ENCODE measurements around the gene GFRA1.

Gene GFRA1

GRCh38 chr10:116240157-116240950, 32.7 kb downstream of the GFRA1 start:
- no peaks in the 10 kb centered on the region for H3K79me2 ChIP-seq
- no peak overlapping the region for H3K27ac ChIP-seq
- H3K9ac ChIP-seq = no peak overlapping the region
- no peaks in the 10 kb centered on the region for H3K9me3 ChIP-seq (ENCODE audit: control insufficient read depth, low read length)
- no peaks in the 10 kb centered on the region for H3K27me3 ChIP-seq (ENCODE audit: control insufficient read depth, insufficient read depth, low read length)
- H2AFZ ChIP-seq = no peak overlapping the region
- H3K4me1 ChIP-seq = no peaks in the 10 kb centered on the region
- H3K4me3 ChIP-seq (ENCODE audit: low read depth, low read length) = no peak overlapping the region
- TF ChIP-seq CTCF (IDR thresholded peaks at IDR 0.05) = no peak
- H3K36me3 ChIP-seq (ENCODE audit: control insufficient read depth, insufficient read depth, low read length) = no peaks in the 10 kb centered on the region
- H3K4me2 ChIP-seq (ENCODE audit: low read length) = no peak overlapping the region

- Histone ChIP-seq H3K9me3 (ENCODE audit: control insufficient read depth, low read length) (no peaks in the 10 kb centered on the region), H3K36me3 (ENCODE audit: control insufficient read depth, insufficient read depth, low read length) (no peaks in the 10 kb centered on the region), H3K27ac (no peak overlapping the region), H2AFZ (no peak overlapping the region), H3K4me3 (ENCODE audit: low read depth, low read length) (no peak overlapping the region), H3K4me2 (ENCODE audit: low read length) (no peak overlapping the region), H3K79me2 (no peaks in the 10 kb centered on the region), H3K27me3 (ENCODE audit: control insufficient read depth, insufficient read depth, low read length) (no peaks in the 10 kb centered on the region), H3K4me1 (no peaks in the 10 kb centered on the region), H3K9ac (no peak overlapping the region)
- TF ChIP-seq CTCF (IDR thresholded peaks at IDR 0.05) = no peak
Observed at GRCh38 chr10:116239229-116239628, 33.8 kb downstream of the GFRA1 start.

GRCh38 chr10:116237970-116238369, 35.0 kb downstream of the GFRA1 start:
- Histone ChIP-seq H3K79me2 (no peaks in the 10 kb centered on the region), H3K4me1 (no peaks in the 10 kb centered on the region), H2AFZ (no peak overlapping the region), H3K9ac (no peak overlapping the region), H3K27ac (no peak overlapping the region), H3K4me3 (ENCODE audit: low read depth, low read length) (no peak overlapping the region), H3K4me2 (ENCODE audit: low read length) (no peak overlapping the region), H3K27me3 (ENCODE audit: control insufficient read depth, insufficient read depth, low read length) (no peaks in the 10 kb centered on the region), H3K36me3 (ENCODE audit: control insufficient read depth, insufficient read depth, low read length) (no peaks in the 10 kb centered on the region), H3K9me3 (ENCODE audit: control insufficient read depth, low read length) (no peaks in the 10 kb centered on the region)
- no peak for TF ChIP-seq CTCF (IDR thresholded peaks at IDR 0.05)

DNA sequence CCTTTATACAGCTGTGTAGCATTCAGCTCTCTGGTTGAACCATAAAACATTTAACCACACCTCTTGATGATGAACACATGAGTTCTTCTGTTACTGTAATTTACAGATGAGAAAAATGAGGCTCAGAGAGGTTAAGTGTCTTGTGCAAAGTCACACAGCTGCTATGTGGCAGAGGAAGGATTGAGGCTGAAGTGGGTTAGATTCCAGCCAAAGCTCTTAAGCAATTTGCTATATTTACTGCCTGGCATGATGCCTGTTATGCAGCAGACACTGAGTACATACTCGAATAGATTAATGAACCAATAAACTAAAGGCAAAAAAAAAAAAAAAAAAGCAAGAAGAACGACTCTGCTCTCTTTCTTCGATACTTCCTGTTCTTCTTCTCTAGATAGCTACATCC, 35.7 kb downstream of the GFRA1 start:
- Histone ChIP-seq H2AFZ (no peak overlapping the region), H3K9ac (no peak overlapping the region), H3K4me1 (no peaks in the 10 kb centered on the region), H3K27ac (no peak overlapping the region), H3K4me3 (ENCODE audit: low read depth, low read length) (no peak overlapping the region), H3K27me3 (ENCODE audit: control insufficient read depth, insufficient read depth, low read length) (no peaks in the 10 kb centered on the region), H3K9me3 (ENCODE audit: control insufficient read depth, low read length) (no peaks in the 10 kb centered on the region), H3K36me3 (ENCODE audit: control insufficient read depth, insufficient read depth, low read length) (no peaks in the 10 kb centered on the region), H3K79me2 (no peaks in the 10 kb centered on the region), H3K4me2 (ENCODE audit: low read length) (no peak overlapping the region)
- TF ChIP-seq CTCF (IDR thresholded peaks at IDR 0.05) = no peak

DNA sequence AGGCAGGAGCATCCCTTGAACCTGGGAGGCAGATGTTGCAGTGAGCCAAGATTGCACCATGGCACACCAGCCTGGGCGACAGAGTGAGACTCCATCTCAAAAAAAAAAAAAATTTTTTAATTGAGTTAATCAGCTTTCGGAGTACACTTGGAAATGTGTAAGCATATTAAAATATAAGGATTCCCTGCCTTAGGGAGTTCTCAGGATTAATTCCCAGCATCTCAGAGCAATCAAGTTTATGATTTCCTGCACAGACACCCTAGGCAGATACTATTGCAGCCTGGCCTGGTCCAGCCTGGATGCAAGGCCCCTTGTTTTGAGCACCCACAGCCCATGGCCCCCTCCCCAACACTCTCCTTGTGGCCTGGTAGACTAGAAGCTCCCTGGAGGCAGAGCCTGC, 39.8 kb downstream of the GFRA1 start:
- H3K9me3 ChIP-seq (ENCODE audit: control insufficient read depth, low read length) = no peaks in the 10 kb centered on the region
- H2AFZ ChIP-seq = no peak overlapping the region
- H3K9ac ChIP-seq = no peak overlapping the region
- no peak overlapping the region for H3K4me3 ChIP-seq (ENCODE audit: low read depth, low read length)
- H3K4me2 ChIP-seq (ENCODE audit: low read length) = no peak overlapping the region
- TF ChIP-seq CTCF (IDR thresholded peaks at IDR 0.05) = no peak
- H3K27ac ChIP-seq = no peak overlapping the region
- no peaks in the 10 kb centered on the region for H3K36me3 ChIP-seq (ENCODE audit: control insufficient read depth, insufficient read depth, low read length)
- H3K79me2 ChIP-seq = no peaks in the 10 kb centered on the region
- H3K27me3 ChIP-seq (ENCODE audit: control insufficient read depth, insufficient read depth, low read length) = no peaks in the 10 kb centered on the region
- H3K4me1 ChIP-seq = no peaks in the 10 kb centered on the region
